Daoy (cell line): Measurements from ENCODE around the gene DENND2A. TPM values are rescaled to one million over a fixed set of nuclear protein-coding genes. Genes with fewer than 3 reads are reported as not detected.
"Not testable (repeated sequence)": the region's sequence is repeated elsewhere in the genome, so short reads cannot be mapped to it uniquely, and the experiment has no call there.

Experiments used
- DNase-seq: peaks from one replicate; pipeline ENCODE4 v3.0.0-alpha.2; 2015; ENCODE audit warnings: low read depth
- total RNA-seq: library from RNA; depleted of rRNA; stranded (reverse); fragments of >200 nt; shearing (Covaris generic); gene quantifications from 2 replicates; pipeline ENCODE4 v1.2.3, GENCODE V29; 2014

DENND2A gene
- total RNA-seq, 1 experiment from 2014 or later, result 6.5 TPM

GRCh38 chr7:140544388-140544826 is 96.2 kb downstream of the DENND2A start:
- DNase-seq, result no peak

GRCh38 chr7:140542228-140542603 is 98.4 kb downstream of the DENND2A start:
- peak; percentile 48 for DNase-seq

- peak; percentile 91 for DNase-seq
Observed at GRCh38 chr7:140541513-140542227, 98.9 kb downstream of the DENND2A start.

DNA sequence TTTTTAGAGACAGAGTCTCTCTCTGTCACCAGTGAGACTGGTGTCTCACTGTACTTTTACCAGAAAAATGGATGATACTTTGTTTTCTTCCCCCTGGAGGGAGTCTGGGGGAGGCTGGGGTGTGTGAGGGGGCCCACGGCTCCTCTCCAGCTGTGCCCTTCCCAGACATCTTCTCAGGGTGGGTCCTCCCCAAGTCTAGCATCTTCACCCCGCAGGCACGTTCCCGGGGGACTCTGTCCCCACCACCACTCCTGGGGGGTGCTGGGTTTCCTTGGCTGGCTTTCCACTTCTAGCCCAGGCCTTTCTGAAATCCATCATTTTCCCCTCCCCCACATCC is 99.5 kb downstream of the DENND2A start:
- no peak for DNase-seq

DNA sequence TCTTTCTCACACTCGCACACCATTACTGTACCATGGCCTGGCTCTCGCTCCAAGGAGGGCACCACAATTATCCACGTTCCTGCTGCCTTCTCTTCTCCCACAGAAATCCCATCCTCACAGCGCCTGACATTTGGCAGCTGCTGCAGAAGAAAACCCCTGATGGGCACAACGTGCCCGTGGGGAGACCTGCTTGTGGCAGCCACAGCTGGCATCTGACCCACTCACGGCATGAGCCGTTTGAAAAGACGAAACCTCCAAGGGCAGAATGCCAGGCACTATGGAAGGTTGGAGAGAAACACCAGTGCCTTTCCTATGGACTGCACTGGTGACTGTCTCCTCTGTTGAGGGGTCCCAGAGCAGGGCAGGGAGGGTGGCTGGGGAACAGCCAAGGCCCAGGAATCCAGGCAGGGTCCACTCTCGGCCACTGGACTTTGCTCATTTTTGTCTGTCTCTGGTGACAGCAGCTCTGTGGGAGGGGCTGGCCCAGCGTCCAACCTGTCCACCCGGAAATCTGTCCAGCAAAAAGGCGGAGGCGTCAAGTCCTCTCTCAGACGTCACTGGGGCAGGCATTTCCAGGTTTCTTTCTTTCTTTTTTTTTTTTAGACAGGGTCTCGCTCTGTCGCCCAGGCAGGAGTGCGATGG is 100.4 kb downstream of the DENND2A start:
- DNase-seq, result no peak

- no peak for DNase-seq
Observed at GRCh38 chr7:140539461-140539860, 101.2 kb downstream of the DENND2A start.

GRCh38 chr7:140537750-140538482 is 102.7 kb downstream of the DENND2A start:
- DNase-seq, result no peak

DNA sequence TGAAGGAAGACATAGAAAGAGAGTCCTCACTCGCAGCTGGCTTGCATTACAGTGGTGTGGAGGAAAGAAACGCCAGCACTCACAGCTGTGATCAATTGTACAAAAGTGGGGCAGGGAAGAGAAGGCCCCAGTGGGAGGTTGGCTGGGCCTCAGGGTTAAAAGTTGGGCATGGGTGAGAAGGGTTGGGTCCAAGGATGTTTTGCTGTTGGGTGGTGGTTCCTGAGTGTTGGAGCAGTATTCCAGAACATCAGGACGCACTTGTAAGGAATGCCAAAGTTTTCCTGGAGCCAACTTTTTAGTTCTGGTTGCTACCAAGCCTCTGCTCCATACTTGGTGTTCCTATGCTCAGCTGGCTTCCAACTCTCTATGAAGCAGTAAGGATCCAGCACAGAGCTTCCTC is 105.9 kb downstream of the DENND2A start:
- DNase-seq, result no peak

DNA sequence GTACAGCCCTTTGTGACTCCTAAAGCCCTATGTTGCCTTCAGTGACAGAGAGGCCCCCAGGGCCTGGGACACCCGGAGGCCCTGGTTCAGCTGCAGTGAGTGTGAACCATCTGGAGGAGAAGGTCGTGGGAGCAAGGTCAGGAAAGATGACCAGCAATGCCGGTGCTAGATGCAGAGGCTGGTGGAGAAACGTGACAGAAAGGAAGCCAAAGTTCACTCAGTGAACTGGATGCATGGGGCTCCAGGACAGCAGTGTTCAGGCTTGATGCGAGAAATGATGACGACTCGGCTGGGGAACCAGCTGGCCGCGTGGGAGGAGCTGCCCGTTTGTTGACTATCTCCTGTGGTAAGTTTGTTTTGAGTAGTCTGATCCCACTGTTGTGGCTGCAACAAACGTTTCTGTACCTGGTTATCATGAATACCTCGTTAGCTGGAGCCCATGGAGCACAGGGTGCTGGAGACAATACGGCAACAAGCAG is 107.2 kb downstream of the DENND2A start:
- no peak for DNase-seq

GRCh38 chr7:140529428-140529827 is 111.2 kb downstream of the DENND2A start:
- not testable (repeated sequence) for DNase-seq

DNA sequence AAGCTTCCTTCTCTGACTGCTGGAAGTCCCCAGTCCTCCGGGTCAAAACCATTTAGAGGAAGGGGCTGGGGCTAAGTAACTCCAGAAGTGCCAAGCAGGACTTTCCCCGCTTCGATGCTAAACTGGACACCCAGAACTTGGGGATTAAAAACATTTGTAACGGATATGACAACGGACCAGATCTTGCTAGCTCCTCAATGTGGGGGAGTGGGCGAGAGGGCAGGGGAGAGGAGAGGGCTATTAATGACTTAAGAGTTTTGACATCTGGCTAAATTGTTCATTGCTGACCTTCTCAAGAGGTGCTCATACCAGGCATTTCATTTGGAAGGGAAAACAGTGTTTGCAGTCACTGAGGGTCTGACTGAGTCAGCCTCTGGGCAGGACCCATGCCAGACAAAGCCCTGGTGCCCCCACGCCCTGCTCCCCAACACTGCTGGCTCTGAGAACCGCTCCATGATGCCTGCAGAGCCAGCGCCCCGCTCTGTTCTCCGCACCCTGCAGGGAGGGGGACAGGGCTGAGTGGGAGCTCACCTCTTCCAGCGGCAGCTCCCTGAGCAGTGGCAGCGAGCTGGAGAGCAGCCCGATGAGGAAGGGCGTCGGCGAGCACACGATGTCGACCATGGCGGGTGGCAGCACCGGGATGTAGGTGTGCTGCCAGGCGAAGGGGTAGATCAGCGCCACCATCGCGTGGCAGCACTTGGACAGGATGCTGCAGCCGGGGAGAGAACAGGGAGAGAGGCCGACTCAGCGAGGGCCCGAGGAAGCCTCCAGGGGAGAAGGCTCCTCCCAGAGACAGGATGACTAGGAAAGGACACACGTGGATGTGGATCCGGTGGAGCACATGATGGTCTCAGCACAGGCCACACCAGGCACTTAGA is 113.6 kb downstream of the DENND2A start:
- peak; percentile 24 for DNase-seq

GRCh38 chr7:140526214-140526613 is 114.4 kb downstream of the DENND2A start:
- DNase-seq, result no peak

DNA sequence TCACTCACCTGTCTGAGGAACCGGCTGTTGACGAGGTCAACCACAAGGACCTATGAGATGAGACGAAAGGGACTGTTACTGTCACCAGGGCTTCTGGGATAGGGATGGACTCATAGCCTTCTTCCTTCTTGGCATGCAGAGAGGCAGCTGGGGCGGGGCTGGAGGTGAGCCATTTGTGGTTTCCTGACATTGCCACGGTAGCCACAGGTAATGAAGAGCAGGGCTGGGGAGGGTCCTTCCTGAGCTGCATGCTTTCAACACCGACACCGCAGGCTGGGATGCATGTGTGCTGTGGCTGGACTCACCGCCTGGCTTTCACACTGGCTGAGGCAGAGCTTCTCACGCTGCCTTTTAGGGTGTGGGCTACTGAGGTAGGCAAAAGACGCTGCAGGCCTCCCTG is 114.9 kb downstream of the DENND2A start:
- DNase-seq, result peak; percentile 16

DNA sequence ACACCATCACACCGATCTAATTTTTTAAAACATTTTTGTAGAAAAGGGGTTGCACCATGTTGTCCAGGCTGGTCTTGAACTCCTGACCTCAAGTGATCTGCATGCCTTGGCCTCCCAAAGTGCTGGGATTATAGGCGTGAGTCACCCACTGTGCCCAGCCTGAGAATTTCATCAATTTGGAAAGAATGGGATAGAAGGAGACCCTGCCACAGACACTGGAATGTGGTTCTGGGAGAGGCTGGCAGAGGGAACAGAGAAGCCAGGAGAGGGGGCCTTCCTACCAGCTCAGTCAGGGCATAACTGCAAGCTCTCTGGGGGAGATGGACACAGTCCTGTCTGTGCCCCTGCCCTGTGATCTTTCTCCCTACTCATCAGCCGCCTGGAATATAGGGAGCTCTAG is 119.2 kb downstream of the DENND2A start:
- no peak for DNase-seq

DNA sequence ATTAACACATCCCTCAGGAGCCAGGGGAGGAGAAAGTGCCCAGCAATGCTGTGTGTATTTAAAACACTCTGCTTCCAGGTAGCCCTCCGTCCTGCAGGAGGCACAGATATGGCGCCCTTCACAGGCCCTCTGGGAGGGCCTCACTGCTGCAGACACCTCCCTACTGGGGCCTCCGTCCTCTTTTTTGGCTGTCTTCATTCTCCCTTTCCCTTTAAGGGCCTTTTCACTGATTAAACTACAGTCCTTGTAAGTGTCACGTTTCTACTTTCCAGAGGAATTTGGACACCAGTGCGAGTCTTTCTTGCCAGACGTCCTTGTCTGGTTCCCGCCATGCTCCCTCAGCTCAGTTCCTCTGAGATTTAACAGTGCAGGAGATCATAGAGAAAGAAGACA is 121.6 kb downstream of the DENND2A start:
- no peak for DNase-seq

DNA sequence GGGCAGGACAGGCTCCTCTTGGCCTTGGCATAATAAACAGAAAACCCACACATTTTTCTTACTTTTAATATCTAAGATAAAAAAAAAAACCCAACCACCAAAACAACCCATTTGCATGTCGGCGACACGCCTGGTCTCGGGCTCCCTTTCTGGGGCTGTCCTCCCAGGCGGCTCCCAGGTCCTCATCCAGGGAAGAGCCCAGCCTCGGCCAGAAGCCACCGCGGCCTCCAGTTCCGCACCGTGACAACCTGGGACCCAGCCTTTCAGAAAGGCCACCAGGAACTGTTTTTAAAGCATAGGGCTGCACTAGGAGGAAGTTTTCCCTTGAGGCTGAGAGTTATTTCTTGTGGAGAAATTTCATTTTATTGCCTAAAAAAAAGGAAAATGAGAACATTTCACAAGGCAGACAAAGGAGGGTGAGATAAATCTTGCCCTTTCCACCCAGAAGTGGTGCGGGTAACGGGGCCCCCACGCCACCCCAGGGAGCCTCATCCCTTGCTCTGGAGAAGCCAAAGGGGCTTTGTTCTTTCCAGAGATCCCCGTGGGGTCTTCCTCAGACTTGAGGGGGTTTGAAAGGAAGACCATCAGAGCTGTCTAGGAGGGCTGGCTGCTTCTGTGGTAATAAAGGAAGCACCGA is 122.1 kb downstream of the DENND2A start:
- DNase-seq, result no peak

DNA sequence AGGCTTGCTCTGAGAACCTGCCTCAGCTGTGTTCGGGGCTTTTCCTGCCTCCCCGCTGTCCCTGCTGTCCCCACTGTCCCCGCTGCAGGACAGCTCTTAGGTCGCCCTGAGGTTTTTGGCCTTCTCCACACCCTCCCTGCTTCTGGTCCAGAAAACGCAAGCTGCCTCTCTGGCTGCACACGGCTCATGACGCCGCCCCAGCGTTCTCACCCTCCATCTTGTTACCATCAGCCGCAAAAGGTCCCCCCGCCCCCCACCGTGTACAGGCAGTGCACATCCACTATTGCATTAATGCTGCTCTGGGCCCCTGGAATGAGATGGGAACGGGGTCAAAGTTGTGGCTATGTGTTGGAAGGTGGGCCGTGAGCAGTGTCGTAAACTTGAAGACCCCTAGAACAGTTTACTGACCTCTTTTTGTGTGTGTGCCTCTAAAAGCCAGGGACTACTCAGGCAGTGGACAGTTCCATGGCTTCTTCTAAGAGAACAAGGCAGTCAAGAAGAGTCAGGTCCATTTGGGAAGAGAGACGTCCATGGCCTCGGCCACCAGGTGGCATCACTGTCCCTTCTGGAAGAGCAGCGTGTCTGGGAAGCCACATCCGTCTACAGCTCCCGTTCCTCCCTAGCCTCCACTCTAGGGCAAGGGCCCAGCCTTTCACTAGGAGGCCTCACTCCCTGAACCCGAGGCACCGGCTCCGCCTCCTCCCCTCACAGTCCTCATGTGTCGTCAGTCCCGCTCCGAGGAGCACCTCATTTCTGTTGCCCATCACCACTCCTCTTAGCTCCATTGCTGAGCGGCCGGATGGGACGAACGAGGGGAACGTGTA is 122.9 kb downstream of the DENND2A start:
- DNase-seq, result peak; percentile 89

DNA sequence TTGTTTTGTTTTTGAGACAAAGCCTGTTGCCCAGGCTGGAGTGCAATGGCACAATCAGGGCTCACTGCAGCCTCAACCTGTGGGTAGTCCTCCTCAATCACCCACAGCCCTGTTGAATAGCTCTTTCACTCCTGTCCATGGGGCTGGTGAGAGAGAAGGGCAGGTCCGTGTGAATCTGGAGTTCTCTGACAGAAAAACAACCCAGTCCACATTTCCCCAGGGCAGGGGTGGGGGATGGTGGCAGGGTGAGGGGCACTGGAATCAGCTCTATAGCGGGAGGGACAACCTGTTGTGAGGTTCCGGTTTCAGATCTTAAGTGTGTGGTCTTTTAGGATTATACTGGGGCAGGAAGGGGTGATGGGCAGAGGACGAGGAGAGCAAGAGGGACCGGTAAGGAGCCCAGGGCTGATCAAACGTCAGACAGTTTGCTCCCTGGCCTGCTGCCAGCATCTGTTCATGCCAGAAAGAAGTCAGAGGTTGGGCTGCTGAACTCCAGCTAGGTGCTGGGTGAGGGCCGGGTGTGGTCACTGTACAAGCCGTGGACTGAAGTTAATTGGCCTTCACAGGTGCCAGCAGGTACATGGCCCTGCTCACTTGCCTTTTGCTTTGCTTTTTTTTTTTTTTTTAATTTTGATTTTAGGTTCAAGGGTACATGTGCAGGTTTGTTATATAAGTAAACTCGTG is 128.2 kb downstream of the DENND2A start:
- DNase-seq, result peak; percentile 32

DNA sequence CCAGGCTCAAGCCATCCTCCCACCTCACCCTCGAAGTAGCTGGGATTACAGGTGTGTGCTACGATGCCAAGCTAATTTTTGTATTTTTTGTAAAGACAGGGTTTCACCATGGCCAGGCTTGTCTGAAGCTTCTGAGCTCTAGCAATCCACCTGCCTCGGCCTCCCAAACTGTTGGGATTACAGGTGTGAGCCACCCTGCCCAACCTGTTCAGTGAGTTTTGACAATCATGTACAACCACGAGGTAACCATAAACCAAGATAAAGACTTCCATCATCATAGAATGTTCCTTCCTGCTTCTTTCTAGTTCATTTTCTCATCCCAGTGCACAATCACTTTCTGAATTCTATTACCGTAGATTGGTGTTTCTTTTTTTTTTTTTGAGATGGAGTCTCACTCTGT is 130.8 kb downstream of the DENND2A start:
- DNase-seq, result no peak

GRCh38 chr7:140507556-140507955 is 133.1 kb downstream of the DENND2A start:
- DNase-seq, result not testable (repeated sequence)
